KG1 (cell line): ENCODE results near the gene TMEM201.
"Not testable (repeated sequence)": the region's sequence is repeated elsewhere in the genome, so short reads cannot be mapped to it uniquely, and the experiment has no call there.

Source experiments
- DNase-seq: peaks from one replicate; lab custom pipeline; 2025; lab: John Stamatoyannopoulos, UW

Gene TMEM201

GRCh38 chr1:9621032-9621431, 32.3 kb downstream of the TMEM201 start:
- DNase-seq: no peak

- DNase-seq: no peak
Observed at GRCh38 chr1:9624081-9624480, 35.4 kb downstream of the TMEM201 start.

DNA sequence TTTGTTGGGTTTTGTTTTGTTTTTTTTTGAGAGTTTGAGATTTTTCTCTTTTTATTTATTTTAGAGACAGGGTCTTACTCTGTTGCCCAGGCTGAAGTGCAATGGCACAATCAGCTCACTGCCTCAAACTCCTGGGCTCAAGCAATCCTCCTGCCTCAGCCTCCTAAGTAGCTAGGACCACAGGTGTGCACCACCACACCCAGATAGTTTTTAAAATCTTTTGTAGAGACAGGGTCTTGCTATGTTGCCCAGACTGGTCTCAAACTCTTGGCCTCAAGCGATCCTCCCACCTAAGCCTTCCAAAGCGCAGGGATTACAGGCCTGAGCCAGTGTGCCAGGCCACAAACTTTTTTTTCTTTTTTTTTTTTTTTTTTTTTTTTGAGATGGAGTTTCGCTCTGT, 36.3 kb downstream of the TMEM201 start:
- not testable (repeated sequence) for DNase-seq

- peak; percentile 26 for DNase-seq
Observed at GRCh38 chr1:9626201-9626608, 37.5 kb downstream of the TMEM201 start.

DNA sequence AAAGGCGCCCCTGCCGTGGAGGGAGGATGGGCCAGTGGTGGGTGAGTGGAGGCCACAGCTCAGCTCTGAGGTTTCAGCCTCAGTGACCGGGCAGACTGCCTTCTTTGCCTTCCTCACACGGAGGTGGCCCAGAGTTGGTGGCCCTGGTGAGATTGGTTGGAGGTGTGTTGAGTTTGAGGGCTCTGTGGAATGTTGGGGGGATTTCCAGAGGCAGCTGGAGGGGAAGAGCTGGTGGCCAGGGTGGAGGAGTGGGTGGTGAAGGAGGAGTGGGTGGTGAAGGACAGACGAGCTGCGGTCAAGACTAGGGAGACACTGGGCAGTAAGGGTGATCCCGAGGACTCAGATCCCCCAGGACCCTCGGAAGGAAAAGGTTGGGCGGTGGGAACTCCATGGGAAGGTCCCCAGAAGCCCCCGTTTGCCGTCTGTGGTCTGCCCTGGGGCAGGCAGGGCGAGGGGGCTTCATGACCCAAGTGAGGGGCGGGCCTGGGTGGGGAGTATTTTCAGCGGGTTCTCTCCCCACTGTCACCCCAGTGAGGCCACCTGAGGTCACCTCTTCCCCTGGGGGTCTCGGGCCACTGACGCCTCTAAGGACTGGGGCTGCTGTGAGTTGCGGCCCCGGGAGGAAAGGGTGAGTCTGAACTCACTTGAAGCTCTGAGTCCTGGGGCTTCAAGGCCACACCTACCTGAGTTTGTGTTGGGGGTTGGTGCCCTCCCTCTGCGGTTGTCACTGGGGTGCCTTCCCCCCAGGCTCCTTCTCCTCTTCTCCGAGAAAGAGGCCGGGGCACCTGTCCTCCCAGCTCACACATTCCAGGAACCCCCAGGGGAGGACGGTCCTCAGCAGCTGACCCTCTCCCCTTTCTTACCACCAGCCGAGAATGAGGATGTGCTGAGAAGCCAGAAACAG, 40.1 kb downstream of the TMEM201 start:
- no peak for DNase-seq

GRCh38 chr1:9629445-9630201, 40.9 kb downstream of the TMEM201 start:
- DNase-seq: peak; percentile 74

DNA sequence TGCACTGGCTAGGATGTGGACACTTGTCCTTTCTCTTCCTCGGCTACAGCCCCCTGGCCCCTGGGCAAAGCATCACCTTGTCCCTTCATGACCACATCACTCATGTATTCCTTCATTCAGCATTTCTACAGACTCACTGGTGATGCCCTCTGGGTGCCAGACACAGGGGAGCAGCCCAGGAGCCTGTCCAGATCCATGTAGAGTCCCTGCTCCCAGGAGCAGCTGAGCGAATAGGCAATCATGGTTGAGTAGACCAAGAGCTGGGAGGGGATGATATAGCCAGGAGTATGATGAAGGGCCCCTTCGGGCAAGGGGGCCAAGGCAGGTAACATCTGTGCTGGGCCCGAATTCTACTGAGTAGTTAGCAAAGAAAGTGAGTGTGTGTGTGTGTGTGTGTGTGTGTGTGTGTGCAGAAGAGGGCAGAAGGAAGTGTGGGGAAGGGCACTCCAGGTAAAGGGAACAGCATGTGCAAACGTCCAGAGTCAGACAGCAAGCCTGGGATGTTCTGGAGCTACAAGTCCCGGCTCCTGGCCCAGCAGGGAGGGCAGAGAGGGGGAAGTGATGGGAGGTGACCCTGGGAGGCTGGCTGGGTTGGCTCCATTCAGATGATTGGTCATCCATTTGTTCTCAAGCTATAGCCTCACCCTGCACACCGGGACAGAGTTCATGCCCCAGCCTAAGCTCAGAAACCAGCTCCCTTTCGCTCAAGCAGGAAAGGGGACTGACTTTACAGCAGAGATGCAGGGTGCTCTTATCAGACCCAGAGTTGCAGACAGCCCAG, 41.8 kb downstream of the TMEM201 start:
- no peak for DNase-seq

DNA sequence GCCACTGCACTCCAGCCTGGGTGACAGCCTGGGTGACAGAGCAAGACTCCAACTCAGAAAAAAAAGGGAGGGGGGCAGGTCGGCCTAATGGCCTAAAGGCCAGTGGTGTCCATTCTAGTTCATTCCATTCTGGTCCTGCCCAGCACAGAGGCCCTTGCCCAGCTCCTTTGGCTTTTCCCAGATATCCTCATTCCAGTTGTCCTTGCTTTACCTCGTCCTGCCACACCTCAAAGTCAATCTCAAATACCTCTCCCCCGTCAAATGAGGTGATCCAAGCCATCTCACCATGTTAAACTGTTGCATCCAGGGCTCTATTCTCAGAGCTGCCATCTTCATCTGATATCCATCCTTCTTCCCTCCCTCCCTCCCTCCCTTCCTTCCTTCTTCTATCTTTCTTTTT, 42.9 kb downstream of the TMEM201 start:
- no peak for DNase-seq

GRCh38 chr1:9633493-9633892, 44.8 kb downstream of the TMEM201 start:
- DNase-seq: no peak

DNA sequence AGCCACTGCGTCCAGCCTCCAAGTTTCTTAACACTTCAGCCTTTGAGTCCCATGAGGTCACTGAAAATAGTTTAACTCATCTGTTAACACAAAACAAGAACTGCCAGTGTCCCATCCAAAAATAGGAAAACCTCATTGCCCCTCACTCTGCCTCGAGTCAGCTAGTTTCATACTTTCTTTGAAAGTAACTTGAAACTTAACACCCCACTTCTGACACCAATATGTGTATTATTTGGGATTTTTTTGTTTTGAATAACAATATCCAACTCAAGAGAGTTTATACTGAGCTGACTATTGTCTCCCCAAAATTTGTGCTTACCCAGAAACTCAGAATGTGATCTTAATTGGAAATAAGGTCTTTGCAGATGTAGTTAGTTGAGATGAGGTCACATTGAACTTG, 45.9 kb downstream of the TMEM201 start:
- no peak for DNase-seq

DNA sequence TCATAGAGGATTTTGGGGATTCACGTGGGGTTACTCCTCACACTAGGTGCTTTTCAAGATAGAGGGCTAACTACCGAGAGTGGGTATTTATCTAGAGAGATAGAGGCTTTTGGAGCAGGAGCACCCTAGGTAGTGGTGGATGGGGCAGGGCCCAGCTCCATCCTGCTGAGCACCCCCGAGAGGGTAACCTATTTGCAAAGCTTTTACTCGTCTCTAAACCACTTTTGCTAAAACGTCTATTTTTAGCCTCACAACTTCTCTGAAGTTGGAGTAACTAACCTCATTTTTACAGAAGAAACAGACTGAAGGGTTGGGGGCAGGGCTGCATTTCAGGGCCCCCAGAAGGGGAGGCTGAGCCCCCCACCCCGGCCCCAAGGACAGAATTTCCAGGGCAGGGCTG, 50.5 kb downstream of the TMEM201 start:
- DNase-seq: no peak

- DNase-seq: no peak
Observed at GRCh38 chr1:9643351-9644256, 54.9 kb downstream of the TMEM201 start.

DNA sequence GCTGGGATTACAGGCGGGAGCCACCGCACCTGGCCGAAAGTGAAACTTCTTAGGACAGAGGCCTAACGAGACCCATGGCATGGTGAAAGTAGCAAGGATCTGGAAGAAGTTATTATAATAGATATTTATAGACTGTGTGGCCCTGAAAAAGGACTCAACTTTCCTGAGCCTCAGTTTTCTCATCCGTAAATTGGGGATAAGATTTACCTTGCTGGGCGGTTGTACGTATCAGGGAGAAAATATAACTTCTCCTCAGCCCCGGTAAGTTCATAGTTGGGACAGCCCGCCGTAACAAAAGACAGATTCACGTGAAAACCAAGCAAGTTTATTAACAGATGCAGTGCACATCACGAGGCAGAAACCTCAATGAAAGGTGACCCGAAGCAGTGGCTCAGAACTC, 57.3 kb downstream of the TMEM201 start:
- no peak for DNase-seq

GRCh38 chr1:9648171-9648570, 59.5 kb downstream of the TMEM201 start:
- DNase-seq: no peak

- DNase-seq: no peak
Observed at GRCh38 chr1:9649769-9650168, 61.1 kb downstream of the TMEM201 start.

- DNase-seq: no peak
Observed at GRCh38 chr1:9651220-9651564, 62.5 kb downstream of the TMEM201 start.

DNA sequence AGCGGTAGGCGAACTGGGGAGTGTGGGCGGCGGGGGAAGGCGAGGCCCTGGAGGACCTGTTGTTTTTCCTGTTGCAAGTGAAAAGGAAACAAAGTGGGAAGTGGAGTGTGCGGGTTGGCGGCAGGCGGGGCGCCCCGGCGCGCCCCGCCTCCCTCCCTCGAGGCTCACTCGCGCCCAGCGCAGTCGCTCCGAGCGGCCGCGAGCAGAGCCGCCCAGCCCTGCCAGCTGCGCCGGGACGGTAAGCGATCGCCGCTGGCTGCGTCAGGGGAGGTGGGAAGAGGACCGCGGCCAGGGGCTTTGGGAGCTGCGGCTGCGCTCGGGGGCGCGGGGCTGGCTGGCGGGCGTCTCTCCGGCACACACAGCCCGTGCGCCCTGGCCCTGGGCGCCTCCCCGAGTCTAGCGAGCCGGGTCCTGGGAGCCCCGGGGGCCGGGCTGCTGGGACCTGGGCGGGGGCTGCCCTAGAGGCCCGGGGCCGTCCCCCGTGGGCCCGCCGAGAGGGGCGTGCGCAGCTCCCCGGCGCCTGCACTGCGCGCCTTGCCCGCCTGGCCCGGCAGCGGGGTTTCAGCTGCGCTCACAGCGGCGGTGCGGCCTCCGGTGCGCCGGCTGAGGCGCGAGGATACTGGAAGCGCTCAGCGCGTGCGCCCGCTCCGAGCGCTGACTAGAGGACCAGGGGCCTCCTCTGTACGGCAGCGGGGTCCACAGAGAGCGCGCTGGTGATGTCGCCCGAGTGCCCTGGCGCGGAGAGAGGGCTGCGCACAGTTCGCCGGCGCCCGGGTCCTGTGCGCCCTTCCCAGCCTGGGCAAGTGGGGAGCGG, 63.1 kb downstream of the TMEM201 start, which contains the start of gene PIK3CD:
TSS of gene PIK3CD (plus strand) at position 167 of the 814 bp plus-strand sequence. CDS start 58,725 bp downstream, outside the sequence.
- DNase-seq: peak; percentile 50

- DNase-seq: peak; percentile 42
Observed at GRCh38 chr1:9652379-9653209, 63.9 kb downstream of the TMEM201 start.

DNA sequence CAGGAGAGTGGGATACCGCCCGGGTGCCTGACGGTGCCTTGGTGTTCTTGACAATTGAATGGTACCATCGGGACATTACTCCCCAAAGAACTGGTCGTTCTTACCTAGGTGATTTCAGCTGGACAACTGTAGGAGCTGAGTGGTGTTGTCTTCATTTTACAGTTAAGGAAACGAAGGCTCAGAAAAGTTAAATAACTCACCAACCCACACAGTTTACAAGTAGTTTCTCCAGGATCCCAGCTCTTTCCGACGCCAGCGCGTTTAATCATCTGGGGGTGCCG, 64.4 kb downstream of the TMEM201 start:
- no peak for DNase-seq
